Raji (cell line): Measurements from ENCODE around the gene NEUROD2.

Source experiments
- POLR2A ChIP-seq: IDR thresholded peaks from 2 replicates; pipeline ENCODE4 v1.6.1; 2011; ENCODE audit warnings: low read depth, low read length, control low read depth; ENCODE audit not compliant: insufficient read depth

The NEUROD2 gene

GRCh38 chr17:39639566-39640458 is 32.1 kb upstream of the NEUROD2 start:
- TF ChIP-seq POLR2A, result no peak

GRCh38 chr17:39639043-39639442 is 31.3 kb upstream of the NEUROD2 start:
- no peak for TF ChIP-seq POLR2A

- TF ChIP-seq POLR2A, result no peak
Observed at GRCh38 chr17:39638317-39638716, 30.6 kb upstream of the NEUROD2 start.

GRCh38 chr17:39636927-39637736 is 29.4 kb upstream of the NEUROD2 start, which contains the start of gene STARD3:
Gene STARD3 (plus strand): TSS chr17:39637144. CDS start chr17:39653532, 16,388 bp downstream.
- peak; percentile 80 for TF ChIP-seq POLR2A

GRCh38 chr17:39636587-39636926 is 28.8 kb upstream of the NEUROD2 start:
- no peak for TF ChIP-seq POLR2A

GRCh38 chr17:39635614-39636176 is 28.0 kb upstream of the NEUROD2 start:
- TF ChIP-seq POLR2A, result no peak

- TF ChIP-seq POLR2A, result no peak
Observed at GRCh38 chr17:39634384-39634871, 26.7 kb upstream of the NEUROD2 start.

- no peak for TF ChIP-seq POLR2A
Observed at GRCh38 chr17:39633570-39634183, 26.0 kb upstream of the NEUROD2 start.

- no peak for TF ChIP-seq POLR2A
Observed at GRCh38 chr17:39632153-39632941, 24.6 kb upstream of the NEUROD2 start.

- TF ChIP-seq POLR2A, result no peak
Observed at GRCh38 chr17:39631403-39631802, 23.7 kb upstream of the NEUROD2 start.

GRCh38 chr17:39629898-39630297 is 22.2 kb upstream of the NEUROD2 start:
- no peak for TF ChIP-seq POLR2A

GRCh38 chr17:39629494-39629880 is 21.8 kb upstream of the NEUROD2 start:
- no peak for TF ChIP-seq POLR2A

GRCh38 chr17:39628655-39629493 is 21.2 kb upstream of the NEUROD2 start:
- no peak for TF ChIP-seq POLR2A
